Endothelial cell of umbilical vein (primary cell): Measurements from ENCODE around the gene HECW1. TPM values are rescaled to one million over a fixed set of nuclear protein-coding genes. Genes with fewer than 3 reads are reported as not detected.

ENCODE experiments used
- BruUV-seq: library from RNA; stranded (reverse); fragments of 400-500 nt; replicated peaks from 2 replicates; lab custom pipeline; 2021; lab: Mats Ljungman, UMichigan
- CTCF ChIA-PET: fragments of 300-600, 350-600 bp; sonication (Branson Sonifier 250); formaldehyde crosslinking; loops from one replicate; lab custom pipeline; 2021; ENCODE audit warnings: antibody characterized with exemption, inconsistent platforms; lab: Charles Lee
- POLR2A ChIA-PET: fragments of 300-600, 350-600 bp; sonication (Branson Sonifier 250); formaldehyde crosslinking; loops from one replicate; lab custom pipeline; 2021; ENCODE audit warnings: antibody characterized with exemption, inconsistent platforms; lab: Charles Lee
- DNase-seq: peaks from one replicate; pipeline ENCODE4 v3.0.0-alpha.2; 2011; ENCODE audit warnings: low read depth, low spot score
- FAIRE-seq: peaks from 2 replicates; lab custom pipeline; 2011; peaks lifted over from hg19 to GRCh38; lab: Jason Lieb, UNC
- H2AFZ ChIP-seq: 2 replicates; pipeline ENCODE4 v1.6.0; 2012; ENCODE audit warnings: low read depth, low read length, control low read depth, inconsistent platforms
- H3K27ac ChIP-seq: 2 replicates; pipeline ENCODE4 v1.5.1; 2011; ENCODE audit warnings: low read depth, mild to moderate bottlenecking, control low read depth, low read length, moderate library complexity; ENCODE audit not compliant: insufficient read depth
- H3K27me3 ChIP-seq, 2 experiments: 2 replicates each; pipeline versions ENCODE4 v1.6.0 to v1.6.1; 2011; ENCODE audit warnings: low read length in 2 of 2, mixed read lengths in 1 of 2; ENCODE audit not compliant: control insufficient read depth in 2 of 2, insufficient read depth in 2 of 2
- H3K36me3 ChIP-seq, 2 experiments: 2 replicates in 1 of 2; 3 replicates in 1 of 2; pipeline ENCODE4 v1.5.1; 2011; ENCODE audit warnings: low read length in 2 of 2, mild to moderate bottlenecking in 1 of 2, moderate library complexity in 1 of 2; ENCODE audit not compliant: control insufficient read depth in 2 of 2, insufficient read depth in 2 of 2; ENCODE audit errors: extremely low read depth in 1 of 2
- H3K4me1 ChIP-seq: 3 replicates; pipeline ENCODE4 v1.5.1; 2011; ENCODE audit warnings: mild to moderate bottlenecking, low read length; ENCODE audit not compliant: control insufficient read depth, insufficient read depth; ENCODE audit errors: extremely low read depth
- H3K4me2 ChIP-seq: 2 replicates; pipeline ENCODE4 v1.6.1; 2011; ENCODE audit warnings: low read length, control low read depth, mixed read lengths; ENCODE audit not compliant: insufficient read depth
- H3K4me3 ChIP-seq, 3 experiments: fragments of 200-600 bp in 1 of 3; sonication (generic), shearing (Covaris generic) in 1 of 3; replicated peaks in 1 of 3; 2 replicates each; pipeline ENCODE4 v1.5.1; 2011 to 2016; ENCODE audit warnings: control low read depth in 3 of 3, low read length in 3 of 3, mild to moderate bottlenecking in 2 of 3, inconsistent platforms in 1 of 3, low read depth in 1 of 3, moderate library complexity in 1 of 3; ENCODE audit not compliant: insufficient read depth in 1 of 3
- H3K79me2 ChIP-seq: 2 replicates; pipeline ENCODE4 v1.6.0; 2012; ENCODE audit warnings: low read length, inconsistent platforms; ENCODE audit not compliant: control insufficient read depth, insufficient read depth
- H3K9ac ChIP-seq: replicated peaks from 2 replicates; pipeline ENCODE3; 2011; ENCODE audit warnings: low read length, control low read depth; ENCODE audit not compliant: insufficient read depth; ENCODE audit errors: extremely low read depth
- H3K9me1 ChIP-seq: replicated peaks from 3 replicates; pipeline ENCODE4 v1.6.0; 2011; ENCODE audit warnings: mild to moderate bottlenecking, low read length; ENCODE audit not compliant: control insufficient read depth, insufficient read depth; ENCODE audit errors: extremely low read depth
- H3K9me3 ChIP-seq: replicated peaks from 2 replicates; pipeline ENCODE4 v1.5.1; 2012; ENCODE audit warnings: low read length, inconsistent platforms; ENCODE audit not compliant: control insufficient read depth, insufficient read depth
- H4K20me1 ChIP-seq: replicated peaks from 2 replicates; pipeline ENCODE3; 2011; ENCODE audit warnings: mild to moderate bottlenecking, low read length; ENCODE audit not compliant: control insufficient read depth, insufficient read depth; ENCODE audit errors: extremely low read depth
- CTCF ChIP-seq, 2 donors: IDR thresholded peaks; 1 replicate in 1 of 2; 2 replicates in 1 of 2; pipeline ENCODE4 v1.5.1; 2011; ENCODE audit warnings: low read length in 2 of 2, mild to moderate bottlenecking in 2 of 2, moderate library complexity in 2 of 2, control low read depth in 1 of 2, inconsistent platforms in 1 of 2, low read depth in 1 of 2; ENCODE audit not compliant: insufficient read depth in 1 of 2; ENCODE audit errors: extremely low read depth in 1 of 2
- EZH2 ChIP-seq: IDR thresholded peaks from 2 replicates; pipeline ENCODE4 v1.6.1; 2012; ENCODE audit warnings: borderline replicate concordance, low read depth, mild to moderate bottlenecking, moderate library complexity, low read length, inconsistent platforms; ENCODE audit not compliant: severe bottlenecking
- FOS ChIP-seq: IDR thresholded peaks from 2 replicates; pipeline ENCODE4 v1.6.1; 2011; ENCODE audit warnings: mild to moderate bottlenecking, low read length, moderate library complexity, borderline replicate concordance; ENCODE audit not compliant: insufficient read depth
- GATA2 ChIP-seq: IDR thresholded peaks from 2 replicates; pipeline ENCODE4 v1.7.0; 2011; ENCODE audit warnings: low read depth, mild to moderate bottlenecking, moderate library complexity, mixed read lengths, low read length; ENCODE audit not compliant: insufficient read length, insufficient read depth
- JUN ChIP-seq: IDR thresholded peaks from 2 replicates; pipeline ENCODE4 v1.6.1; 2011; ENCODE audit warnings: borderline replicate concordance, low read depth; ENCODE audit not compliant: insufficient read length, insufficient read depth
- MAX ChIP-seq: IDR thresholded peaks from 2 replicates; pipeline ENCODE4 v1.6.1; 2011; ENCODE audit not compliant: insufficient read depth, insufficient read length
- MYC ChIP-seq: IDR thresholded peaks from one replicate; pipeline ENCODE4 v1.6.1; 2011; ENCODE audit warnings: mild to moderate bottlenecking, low read depth, low read length
- POLR2A ChIP-seq: IDR thresholded peaks from 2 replicates; pipeline ENCODE4 v1.6.1; 2012; ENCODE audit warnings: low read depth, mild to moderate bottlenecking, control low read depth, low read length
- POLR2AphosphoS5 ChIP-seq: IDR thresholded peaks from 2 replicates; pipeline ENCODE4 v1.6.1; 2012; ENCODE audit warnings: low read depth, mild to moderate bottlenecking, control low read depth, low read length, moderate library complexity; ENCODE audit not compliant: insufficient read depth
- dilution Hi-C: fragments of 300-500 bp; cut with MboI; formaldehyde crosslinking; loops from one replicate; pipeline ENCODE4 v1.15.0; 2019; ENCODE audit warnings: low sequenced_read_pairs; ENCODE audit not compliant: extremely low pct_ligation_motif_present
- intact Hi-C: fragments of 100-400 bp; cut with micrococcal nuclease; formaldehyde crosslinking; loops from one replicate; pipeline ENCODE4 v1.10.0; 2022
- polyA plus RNA-seq, 4 experiments: library from polyadenylated mRNA; depleted of rRNA in 3 of 4; stranded (reverse) in 3 of 4; unstranded in 1 of 4; fragments of >200 nt; gene quantifications; 2 replicates each; pipeline versions ENCODE4 v1.2.1 to v1.2.3, GENCODE V29; 2011 to 2012; ENCODE audit warnings: missing spikeins in 1 of 4
- total RNA-seq: library from RNA; stranded (reverse); gene quantifications from 2 replicates; pipeline ENCODE4 v1.2.3, GENCODE V29; 2021

The HECW1 gene
- total and polyA plus RNA-seq, 2 donors (not counting 3 experiments of a cell fraction or from before 2014, with no cell fraction given) = not detected

GRCh38 chr7:43470110-43470509, 357.7 kb downstream of the HECW1 start:
- H3K4me3 ChIP-seq = no peak overlapping the region
- no peaks in the 10 kb centered on the region for H3K9me3 ChIP-seq
- H3K36me3 ChIP-seq = no peaks in the 10 kb centered on the region
- H2AFZ ChIP-seq = no peak overlapping the region
- CTCF ChIA-PET = interaction anchor here (2.3 kb wide), 1 partner anchor 15 kb away, joined by 8 read pairs; no protein-coding TSS in a partner anchor
- DNase-seq (no peak), FAIRE-seq (no peak)
- H3K9me1 ChIP-seq = no peaks in the 10 kb centered on the region
- H3K79me2 ChIP-seq = no peaks in the 10 kb centered on the region
- no TSS peak for BruUV-seq
- POLR2A ChIA-PET = no interaction called here
- H3K27ac ChIP-seq = no peak overlapping the region
- H3K4me1 ChIP-seq = no peaks in the 10 kb centered on the region
- TF ChIP-seq POLR2A (no peak), CTCF (IDR thresholded peaks at IDR 0.05; ENCODE audit: extremely low read depth in 1 of 2, insufficient read depth in 1 of 2, low read depth in 1 of 2, low read length in 2 of 2) (no peak), JUN (no peak), MYC (no peak), POLR2AphosphoS5 (no peak), GATA2 (no peak), MAX (no peak), EZH2 (no peak), FOS (no peak)
- no peak overlapping the region for H3K4me2 ChIP-seq
- peaks cover 3 to 6% of the 10 kb centered on the region in 2 experiments for H3K27me3 ChIP-seq
- no peak overlapping the region for H3K9ac ChIP-seq
- H4K20me1 ChIP-seq = no peaks in the 10 kb centered on the region
- intact Hi-C loops = no loop called here
- dilution Hi-C loops = no loop called here
